Mammary epithelial cell (primary cell): ENCODE data around the gene HOXD3.

Experiments used
- CTCF ChIP-seq, 2 donors: IDR thresholded peaks in 1 of 2; conservative IDR thresholded peaks in 1 of 2; 2 replicates each; pipeline ENCODE4 v1.5.1; 2011 to 2012; ENCODE audit warnings: inconsistent platforms in 2 of 2, low read length in 2 of 2, mild to moderate bottlenecking in 2 of 2, control low read depth in 1 of 2, low read depth in 1 of 2; ENCODE audit not compliant: insufficient read depth in 1 of 2; ENCODE audit errors: extremely low read depth in 1 of 2
- EZH2 ChIP-seq: IDR thresholded peaks from 2 replicates; pipeline ENCODE4 v1.6.1; 2012; ENCODE audit warnings: low read length, inconsistent platforms, borderline replicate concordance

- TF ChIP-seq CTCF (conservative IDR thresholded peaks at IDR 0.05 in 1 of 2, IDR thresholded peaks at IDR 0.05 in 1 of 2; ENCODE audit: extremely low read depth in 1 of 2, insufficient read depth in 1 of 2, low read depth in 1 of 2, low read length in 2 of 2) (no peak), EZH2 (peak; percentile 95)
These were observed 28.7 kb upstream of the HOXD3 start for GRCh38 chr2:176128172-176128981.
